Midbrain (tissue), 1 donor: ENCODE results near the gene NGLY1.

Source experiments
- DNase-seq: peaks from one replicate; lab custom pipeline; 2025; lab: John Stamatoyannopoulos, UW

Gene NGLY1

GRCh38 chr3:25782938-25783660, at the start of gene NGLY1:
Gene NGLY1, minus strand, starts transcription at chr3:25783443. Its CDS starts 53 bp downstream, at chr3:25783390.
- peak; percentile 77 for DNase-seq

GRCh38 chr3:25831578-25831977, 48.3 kb upstream of the NGLY1 start:
- no peak for DNase-seq

GRCh38 chr3:25830373-25831280, 47.4 kb upstream of the NGLY1 start:
- no peak for DNase-seq

- no peak for DNase-seq
Observed at GRCh38 chr3:25826510-25826909, 43.3 kb upstream of the NGLY1 start.

GRCh38 chr3:25823314-25823713, 40.1 kb upstream of the NGLY1 start:
- no peak for DNase-seq

- DNase-seq = no peak
Observed at GRCh38 chr3:25821746-25822573, 38.7 kb upstream of the NGLY1 start.

- DNase-seq = no peak
Observed at GRCh38 chr3:25820816-25821486, 37.7 kb upstream of the NGLY1 start.

GRCh38 chr3:25820366-25820765, 37.1 kb upstream of the NGLY1 start:
- DNase-seq = no peak

- no peak for DNase-seq
Observed at GRCh38 chr3:25818335-25818734, 35.1 kb upstream of the NGLY1 start.

- DNase-seq = no peak
Observed at GRCh38 chr3:25817638-25818037, 34.4 kb upstream of the NGLY1 start.

GRCh38 chr3:25817107-25817506, 33.9 kb upstream of the NGLY1 start:
- no peak for DNase-seq

- no peak for DNase-seq
Observed at GRCh38 chr3:25812644-25813043, 29.4 kb upstream of the NGLY1 start.

- no peak for DNase-seq
Observed at GRCh38 chr3:25804676-25805075, 21.4 kb upstream of the NGLY1 start.

GRCh38 chr3:25803833-25804232, 20.6 kb upstream of the NGLY1 start:
- DNase-seq = no peak

GRCh38 chr3:25801786-25802185, 18.5 kb upstream of the NGLY1 start:
- no peak for DNase-seq

GRCh38 chr3:25789596-25790556, 6.6 kb upstream of the NGLY1 start, which contains the start of gene OXSM:
Gene OXSM, plus strand, starts transcription at chr3:25790090. Its CDS starts 931 bp downstream, at chr3:25791021.
- peak; percentile 91 for DNase-seq

GRCh38 chr3:25789209-25789595, 6.0 kb upstream of the NGLY1 start:
- DNase-seq = no peak

- DNase-seq = no peak
Observed at GRCh38 chr3:25787689-25788088, 4.4 kb upstream of the NGLY1 start.

- DNase-seq = no peak
Observed at GRCh38 chr3:25785826-25786225, 2.6 kb upstream of the NGLY1 start.

GRCh38 chr3:25784971-25785370, 1.7 kb upstream of the NGLY1 start:
- DNase-seq = no peak
